ENCODE data around the gene HSPA12B.

The HSPA12B gene

GRCh38 chr20:3739926-3740451 lies 7.5 kb downstream of the HSPA12B start:
- Mint-ChIP-seq H3K27me3 (peaks cover 0 to 20% of the 10 kb centered on the region in 2 donors), H3K9me3 (no peaks in the 10 kb centered on the region), H3K27ac (peak overlapping the region in 1 of 2 donors; percentile 60), H3K36me3 (ENCODE audit: insufficient read depth) (no peaks in the 10 kb centered on the region), H3K4me1 (ENCODE audit: low read depth in 2 of 2) (peaks cover 4% of the 10 kb centered on the region in 2 donors), H3K4me3 (no peak overlapping the region)
- ATAC-seq (replicated peaks) (no peak), DNase-seq (no peak)

- Mint-ChIP-seq H3K36me3 (ENCODE audit: insufficient read depth) (no peaks in the 10 kb centered on the region), H3K27ac (peak overlapping the region in 1 of 2 donors; percentile 60), H3K27me3 (peaks cover 0 to 17% of the 10 kb centered on the region in 2 donors), H3K4me3 (no peak overlapping the region), H3K4me1 (ENCODE audit: low read depth in 2 of 2) (peaks cover 4 to 9% of the 10 kb centered on the region in 2 donors), H3K9me3 (no peaks in the 10 kb centered on the region)
- no peak for ATAC-seq (replicated peaks)
- DNase-seq, result no peak
These were observed 8.3 kb downstream of the HSPA12B start for GRCh38 chr20:3740615-3741301.

- no peaks in the 10 kb centered on the region for H3K36me3 Mint-ChIP-seq (ENCODE audit: insufficient read depth)
- ATAC-seq (replicated peaks) (no peak), DNase-seq (no peak)
- peaks cover 4 to 9% of the 10 kb centered on the region in 2 donors for H3K4me1 Mint-ChIP-seq (ENCODE audit: low read depth in 2 of 2)
- H3K4me3 Mint-ChIP-seq, result no peak overlapping the region
- no peak overlapping the region for H3K27ac Mint-ChIP-seq
- H3K27me3 Mint-ChIP-seq, result peaks cover 0 to 23% of the 10 kb centered on the region in 2 donors
- H3K9me3 Mint-ChIP-seq, result no peaks in the 10 kb centered on the region
These were observed 9.5 kb downstream of the HSPA12B start for GRCh38 chr20:3741836-3742458.

- no peaks in the 10 kb centered on the region for H3K36me3 Mint-ChIP-seq (ENCODE audit: insufficient read depth)
- H3K9me3 Mint-ChIP-seq, result no peaks in the 10 kb centered on the region
- no peak for ATAC-seq (replicated peaks)
- no peak overlapping the region for H3K4me3 Mint-ChIP-seq
- peaks cover 4 to 9% of the 10 kb centered on the region in 2 donors for H3K4me1 Mint-ChIP-seq (ENCODE audit: low read depth in 2 of 2)
- H3K27me3 Mint-ChIP-seq, result peaks cover 6 to 36% of the 10 kb centered on the region in 2 donors
- H3K27ac Mint-ChIP-seq, result no peak overlapping the region
- DNase-seq, result no peak
These were observed 10.8 kb downstream of the HSPA12B start for GRCh38 chr20:3743251-3743650.

GRCh38 chr20:3744037-3744436 lies 11.6 kb downstream of the HSPA12B start:
- no peak for DNase-seq
- Mint-ChIP-seq H3K27me3 (peaks cover 6 to 44% of the 10 kb centered on the region in 2 donors), H3K36me3 (ENCODE audit: insufficient read depth) (no peaks in the 10 kb centered on the region), H3K4me3 (no peak overlapping the region), H3K27ac (no peak overlapping the region), H3K4me1 (ENCODE audit: low read depth in 2 of 2) (peaks cover 4 to 9% of the 10 kb centered on the region in 2 donors), H3K9me3 (no peaks in the 10 kb centered on the region)
- no peak for ATAC-seq (replicated peaks)

- Mint-ChIP-seq H3K4me1 (ENCODE audit: low read depth in 2 of 2) (peaks cover 4 to 9% of the 10 kb centered on the region in 2 donors), H3K36me3 (ENCODE audit: insufficient read depth) (no peaks in the 10 kb centered on the region), H3K27me3 (peaks cover 6 to 42% of the 10 kb centered on the region in 2 donors), H3K4me3 (peak overlapping the region; percentile 72 to 75), H3K9me3 (no peaks in the 10 kb centered on the region), H3K27ac (peak overlapping the region; percentile 42 to 67)
- peak; percentile 84 for ATAC-seq (replicated peaks)
- DNase-seq, result peak; percentile 58 to 71 (median 70)
These were observed 12.6 kb downstream of the HSPA12B start for GRCh38 chr20:3744806-3745685.

- ATAC-seq (replicated peaks), result no peak
- Mint-ChIP-seq H3K36me3 (ENCODE audit: insufficient read depth) (no peaks in the 10 kb centered on the region), H3K4me3 (peak overlapping the region; percentile 72 to 75)
These were observed 13.2 kb downstream of the HSPA12B start for GRCh38 chr20:3745686-3746173.

GRCh38 chr20:3747471-3747870 lies 15.0 kb downstream of the HSPA12B start:
- Mint-ChIP-seq H3K36me3 (ENCODE audit: insufficient read depth) (peaks cover 3% of the 10 kb centered on the region), H3K27ac (no peak overlapping the region), H3K9me3 (no peaks in the 10 kb centered on the region), H3K4me3 (no peak overlapping the region), H3K4me1 (ENCODE audit: low read depth in 2 of 2) (peaks cover 4 to 11% of the 10 kb centered on the region in 2 donors), H3K27me3 (peaks cover 6 to 28% of the 10 kb centered on the region in 2 donors)
- ATAC-seq (replicated peaks), result no peak
- DNase-seq, result no peak

More at GRCh38 chr20:3745686-3746173, 13.2 kb downstream of the HSPA12B start:
- H3K4me1 Mint-ChIP-seq (ENCODE audit: low read depth in 2 of 2), result peaks cover 4 to 9% of the 10 kb centered on the region in 2 donors
- no peak overlapping the region for H3K27ac Mint-ChIP-seq
- no peaks in the 10 kb centered on the region for H3K9me3 Mint-ChIP-seq
- peaks cover 6 to 35% of the 10 kb centered on the region in 2 donors for H3K27me3 Mint-ChIP-seq
- DNase-seq, result no peak

GRCh38 chr20:3748073-3748472 lies 15.6 kb downstream of the HSPA12B start:
- peaks cover 4 to 11% of the 10 kb centered on the region in 2 donors for H3K4me1 Mint-ChIP-seq (ENCODE audit: low read depth in 2 of 2)
- peaks cover 6 to 28% of the 10 kb centered on the region in 2 donors for H3K27me3 Mint-ChIP-seq
- H3K9me3 Mint-ChIP-seq, result no peaks in the 10 kb centered on the region
- H3K36me3 Mint-ChIP-seq (ENCODE audit: insufficient read depth), result peaks cover 3% of the 10 kb centered on the region
- H3K27ac Mint-ChIP-seq, result no peak overlapping the region
- ATAC-seq (replicated peaks), result no peak
- no peak for DNase-seq
- H3K4me3 Mint-ChIP-seq, result no peak overlapping the region

GRCh38 chr20:3749087-3749688 lies 16.7 kb downstream of the HSPA12B start:
- no peak for DNase-seq
- peaks cover 6 to 28% of the 10 kb centered on the region in 2 donors for H3K27me3 Mint-ChIP-seq
- peaks cover 3% of the 10 kb centered on the region for H3K36me3 Mint-ChIP-seq (ENCODE audit: insufficient read depth)
- peaks cover 4 to 11% of the 10 kb centered on the region in 2 donors for H3K4me1 Mint-ChIP-seq (ENCODE audit: low read depth in 2 of 2)
- H3K4me3 Mint-ChIP-seq, result no peak overlapping the region
- no peak for ATAC-seq (replicated peaks)
- H3K27ac Mint-ChIP-seq, result no peak overlapping the region
- H3K9me3 Mint-ChIP-seq, result no peaks in the 10 kb centered on the region

GRCh38 chr20:3749689-3750531 lies 17.4 kb downstream of the HSPA12B start:
- Mint-ChIP-seq H3K4me1 (ENCODE audit: low read depth in 2 of 2) (peaks cover under 1 to 8% of the 10 kb centered on the region in 2 donors), H3K36me3 (ENCODE audit: insufficient read depth) (peaks cover 3% of the 10 kb centered on the region), H3K4me3 (no peak overlapping the region), H3K9me3 (no peaks in the 10 kb centered on the region), H3K27ac (no peak overlapping the region), H3K27me3 (peaks cover 6 to 28% of the 10 kb centered on the region in 2 donors)
- DNase-seq (peak in 2 of 3 experiments; percentile 24 to 49), ATAC-seq (replicated peaks) (peak; percentile 39)

- ATAC-seq (replicated peaks) (no peak), DNase-seq (no peak)
- Mint-ChIP-seq H3K36me3 (ENCODE audit: insufficient read depth) (peaks cover 3% of the 10 kb centered on the region), H3K27ac (no peak overlapping the region), H3K4me1 (ENCODE audit: low read depth in 2 of 2) (peaks cover 0 to 3% of the 10 kb centered on the region in 2 donors), H3K27me3 (peaks cover 6 to 28% of the 10 kb centered on the region in 2 donors), H3K4me3 (peak overlapping the region in 1 of 2 donors; percentile 23), H3K9me3 (no peaks in the 10 kb centered on the region)
These were observed 18.8 kb downstream of the HSPA12B start for GRCh38 chr20:3751305-3751674.
